Prostate gland (tissue), 2 donors: Measurements from ENCODE around the gene UBQLNL. TPM values are rescaled to one million over a fixed set of nuclear protein-coding genes. Genes with fewer than 3 reads are reported as not detected.

Experiments used
- DNase-seq: peaks from one replicate; pipeline ENCODE4 v3.0.0-alpha.2; 2019; ENCODE audit warnings: low spot score
- H3K27ac ChIP-seq, 2 donors: fragments of 200-600 bp; sonication (generic); 2 replicates each; pipeline ENCODE4 v1.5.1; 2017 to 2019
- H3K27me3 ChIP-seq: fragments of 200-600 bp; sonication (generic); replicated peaks from 2 replicates; pipeline ENCODE4 v1.5.1; 2019; ENCODE audit not compliant: insufficient read depth
- H3K36me3 ChIP-seq, 2 donors: fragments of 200-600 bp; sonication (generic); 1 replicate in 1 of 2; 2 replicates in 1 of 2; pipeline versions ENCODE4 v1.5.1 to v1.8.1; 2017 to 2019
- H3K4me1 ChIP-seq: fragments of 200-600 bp; sonication (generic); replicated peaks from 2 replicates; pipeline ENCODE4 v1.5.1; 2019
- H3K4me3 ChIP-seq, 2 donors: fragments of 200-600 bp; sonication (generic); 2 replicates each; pipeline ENCODE4 v1.5.1; 2017 to 2019
- H3K9me3 ChIP-seq: fragments of 200-600 bp; sonication (generic); 2 replicates; pipeline ENCODE4 v1.5.1; 2017
- CTCF ChIP-seq, 4 experiments: fragments of 200-600 bp in 2 of 4; fragments of 450-650 bp in 2 of 4; sonication (generic) in 2 of 4; IDR thresholded peaks; 1 replicate in 3 of 4; 2 replicates in 1 of 4; pipeline ENCODE4 v1.5.1; 2016 to 2019; ENCODE audit warnings: antibody characterized with exemption in 4 of 4, mild to moderate bottlenecking in 2 of 4, moderate library complexity in 2 of 4
- POLR2A ChIP-seq: fragments of 450-650 bp; IDR thresholded peaks from one replicate; pipeline ENCODE4 v1.6.1; 2016; ENCODE audit warnings: antibody characterized with exemption, mild to moderate bottlenecking
- POLR2AphosphoS5 ChIP-seq: sonication (generic); formaldehyde crosslinking; IDR thresholded peaks from one replicate; pipeline ENCODE4 v1.6.1; 2017; ENCODE audit warnings: antibody characterized with exemption
- WGBS: methylation state at CpG from one replicate; pipeline ENCODE4 v1.1.5; 2018; 5-methylcytosine and 5-hydroxymethylcytosine counted together
- intact Hi-C: fragments of 100-400 bp; cut with DNase I; formaldehyde crosslinking; loops from one replicate; pipeline ENCODE4 v1.14.2; 2022
- total RNA-seq, 2 donors: library from RNA; depleted of rRNA; stranded (reverse); fragments of >200 nt; gene quantifications; one replicate each; pipeline ENCODE4 v1.1.0, GENCODE V29; 2016

Gene UBQLNL
- total RNA-seq, 2 donors from 2014 or later, result 0.68 to 1.6 TPM

DNA sequence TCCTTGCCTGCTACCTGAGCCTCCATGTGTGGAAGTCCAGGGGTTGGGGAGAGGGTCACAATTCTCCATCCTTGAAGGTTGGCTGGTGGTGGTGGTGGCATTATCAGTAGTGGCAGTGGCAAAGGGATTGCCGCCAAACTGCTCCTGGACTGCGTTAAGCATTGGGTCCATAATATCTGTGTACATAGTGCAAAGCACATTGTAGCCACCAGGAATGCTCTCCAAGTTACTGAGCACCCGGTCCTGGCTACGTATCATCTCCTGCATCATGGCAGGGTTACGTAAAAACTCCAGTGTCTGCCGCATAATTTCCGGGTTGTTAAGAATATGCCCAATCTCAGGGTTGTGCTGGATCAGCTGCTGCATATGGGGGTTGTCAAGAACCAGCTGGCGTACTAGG lies 7.9 kb downstream of the UBQLNL start:
- DNase-seq, result no peak
- no peaks in the 10 kb centered on the region for H3K9me3 ChIP-seq
- intact Hi-C loops, result no loop called here
- H3K36me3 ChIP-seq, result no peaks in the 10 kb centered on the region
- no peak overlapping the region for H3K27ac ChIP-seq
- 93% methylated on average over 8 of the region's 8 CpGs for WGBS
- TF ChIP-seq POLR2AphosphoS5 (no peak), POLR2A (no peak), CTCF (IDR thresholded peaks at IDR 0.05) (no peak)
- no peaks in the 10 kb centered on the region for H3K27me3 ChIP-seq
- H3K4me3 ChIP-seq, result no peak overlapping the region
- H3K4me1 ChIP-seq, result no peaks in the 10 kb centered on the region

- no peaks in the 10 kb centered on the region for H3K4me1 ChIP-seq
- WGBS, result 74% methylated on average over 6 of the region's 6 CpGs
- TF ChIP-seq POLR2A (no peak), POLR2AphosphoS5 (no peak), CTCF (IDR thresholded peaks at IDR 0.05) (no peak)
- no peak for DNase-seq
- H3K9me3 ChIP-seq, result no peaks in the 10 kb centered on the region
- H3K4me3 ChIP-seq, result no peak overlapping the region
- no peaks in the 10 kb centered on the region for H3K27me3 ChIP-seq
- H3K36me3 ChIP-seq, result no peaks in the 10 kb centered on the region
- H3K27ac ChIP-seq, result no peak overlapping the region
- intact Hi-C loops, result no loop called here
Observed at GRCh38 chr11:5507933-5508305, 8.6 kb downstream of the UBQLNL start.

DNA sequence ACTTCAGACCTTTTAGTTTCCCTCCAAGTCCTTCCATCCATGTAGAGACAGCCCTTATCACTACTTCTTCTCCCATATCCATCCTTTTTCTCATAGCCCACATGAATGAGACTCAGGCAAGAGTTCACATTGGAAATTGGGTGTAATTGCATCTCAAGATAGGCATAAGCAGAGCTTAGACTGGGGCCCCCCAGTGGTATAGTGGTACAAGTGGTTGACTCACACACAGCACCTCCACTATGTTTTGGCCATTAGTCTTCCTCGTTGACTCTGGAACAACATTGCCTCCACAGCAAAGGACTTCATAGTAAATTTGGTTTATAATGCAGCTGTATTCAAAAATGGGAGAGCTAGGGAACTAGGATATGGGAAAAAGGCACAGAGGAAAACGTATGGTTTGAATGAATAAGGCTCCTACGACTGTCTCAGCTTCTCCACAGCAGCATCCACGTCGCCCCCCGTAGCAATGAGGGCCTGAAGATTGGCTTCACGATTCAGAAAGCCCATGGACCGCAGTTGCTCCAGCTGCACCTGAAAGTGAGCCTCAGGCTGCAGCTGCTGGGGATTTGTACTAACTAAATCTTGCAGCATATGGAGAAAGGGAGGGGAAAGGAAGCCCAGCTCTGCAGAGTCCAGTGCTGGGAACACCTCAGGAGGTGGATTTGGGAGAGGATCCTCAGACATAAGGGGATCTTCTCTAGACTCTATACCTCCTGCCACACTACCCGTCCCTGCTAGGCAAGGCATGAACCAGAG lies 9.1 kb downstream of the UBQLNL start:
- intact Hi-C loops, result no loop called here
- TF ChIP-seq POLR2AphosphoS5 (no peak), POLR2A (no peak), CTCF (IDR thresholded peaks at IDR 0.05) (no peak)
- Histone ChIP-seq H3K9me3 (no peaks in the 10 kb centered on the region), H3K4me3 (no peak overlapping the region), H3K27ac (no peak overlapping the region), H3K27me3 (no peaks in the 10 kb centered on the region), H3K4me1 (no peaks in the 10 kb centered on the region), H3K36me3 (no peaks in the 10 kb centered on the region)
- WGBS, result 87% methylated on average over 9 of the region's 9 CpGs
- DNase-seq, result no peak

DNA sequence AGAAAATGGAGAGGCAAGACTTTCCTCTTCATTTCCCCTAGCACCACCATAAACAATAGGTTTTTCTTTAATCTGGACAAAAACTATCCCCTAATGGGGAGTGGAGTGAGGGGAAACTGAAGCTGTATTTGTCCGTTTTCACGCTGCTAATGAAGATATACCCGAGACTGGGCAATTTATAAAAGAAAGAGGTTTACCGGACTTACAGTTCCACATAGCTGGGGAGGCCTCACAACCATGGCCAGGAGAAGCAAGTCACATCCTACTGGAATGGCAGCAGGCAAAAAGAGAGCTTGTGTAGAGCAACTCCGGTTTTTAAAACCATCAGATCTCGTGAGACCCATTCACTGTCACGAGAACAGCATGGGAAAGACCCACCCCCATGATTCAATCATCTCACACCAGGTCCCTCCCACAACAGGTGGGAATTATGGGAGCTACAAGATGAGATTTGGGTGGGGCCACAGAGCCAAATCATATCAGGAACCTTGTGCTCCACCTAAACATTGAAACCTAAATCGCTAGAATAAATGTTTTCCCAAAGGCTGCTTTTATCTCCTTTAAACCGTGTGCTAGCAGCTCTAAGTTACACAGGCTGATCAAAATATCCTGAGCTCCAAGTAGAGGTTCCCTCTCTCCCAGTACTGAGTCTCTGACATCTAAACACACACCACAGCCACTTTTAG lies 11.0 kb downstream of the UBQLNL start:
- 91% methylated on average over 9 of the region's 9 CpGs for WGBS

More for the DNA sequence above, 11.0 kb downstream of the UBQLNL start:
- TF ChIP-seq CTCF (IDR thresholded peaks at IDR 0.05), result no peak
- no peak for TF ChIP-seq POLR2A
- no peak for TF ChIP-seq POLR2AphosphoS5
- no peak overlapping the region for H3K4me3 ChIP-seq
- no peaks in the 10 kb centered on the region for H3K4me1 ChIP-seq
- no peaks in the 10 kb centered on the region for H3K9me3 ChIP-seq
- intact Hi-C loops, result no loop called here
- H3K36me3 ChIP-seq, result no peaks in the 10 kb centered on the region
- no peaks in the 10 kb centered on the region for H3K27me3 ChIP-seq
- no peak for DNase-seq
- H3K27ac ChIP-seq, result no peak overlapping the region
